OCI-LY3 (cell line): ENCODE measurements around the gene SLC49A4.

Experiments used
- EZH2phosphoT487 ChIP-seq: fragments of 200-600 bp; shearing (Covaris generic); IDR thresholded peaks from 2 replicates; pipeline ENCODE4 v1.6.1; 2018; ENCODE audit warnings: antibody characterized with exemption, mixed run types, low read depth
- TF ChIP-seq, protein P1 (sequence below): fragments of 200-600, 300-600 bp; sonication (generic); IDR thresholded peaks from 2 replicates; pipeline ENCODE4 v1.5.1; 2014; ENCODE audit warnings: antibody characterized with exemption, low read length, low read depth

DNA sequence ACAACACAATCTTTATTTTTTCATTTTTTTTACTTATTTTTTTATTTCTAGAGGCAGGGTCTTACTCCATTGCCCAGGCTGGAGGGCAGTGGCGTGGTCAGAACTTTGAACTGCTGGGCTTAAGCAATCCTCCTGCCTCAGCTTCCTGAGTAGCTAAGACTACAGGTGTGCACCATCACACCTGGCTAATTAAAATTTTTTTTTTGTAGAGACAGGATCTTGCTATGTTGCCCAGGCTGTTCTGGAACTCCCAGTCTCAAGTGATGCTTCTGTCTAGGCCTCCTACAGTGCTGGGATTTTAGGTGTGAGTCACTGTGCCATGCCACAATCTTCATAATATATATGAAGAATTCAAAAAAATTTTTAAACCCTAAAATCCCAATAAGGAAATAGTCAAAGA lies 22.0 kb upstream of the SLC49A4 start:
- TF ChIP-seq, protein P1, sequence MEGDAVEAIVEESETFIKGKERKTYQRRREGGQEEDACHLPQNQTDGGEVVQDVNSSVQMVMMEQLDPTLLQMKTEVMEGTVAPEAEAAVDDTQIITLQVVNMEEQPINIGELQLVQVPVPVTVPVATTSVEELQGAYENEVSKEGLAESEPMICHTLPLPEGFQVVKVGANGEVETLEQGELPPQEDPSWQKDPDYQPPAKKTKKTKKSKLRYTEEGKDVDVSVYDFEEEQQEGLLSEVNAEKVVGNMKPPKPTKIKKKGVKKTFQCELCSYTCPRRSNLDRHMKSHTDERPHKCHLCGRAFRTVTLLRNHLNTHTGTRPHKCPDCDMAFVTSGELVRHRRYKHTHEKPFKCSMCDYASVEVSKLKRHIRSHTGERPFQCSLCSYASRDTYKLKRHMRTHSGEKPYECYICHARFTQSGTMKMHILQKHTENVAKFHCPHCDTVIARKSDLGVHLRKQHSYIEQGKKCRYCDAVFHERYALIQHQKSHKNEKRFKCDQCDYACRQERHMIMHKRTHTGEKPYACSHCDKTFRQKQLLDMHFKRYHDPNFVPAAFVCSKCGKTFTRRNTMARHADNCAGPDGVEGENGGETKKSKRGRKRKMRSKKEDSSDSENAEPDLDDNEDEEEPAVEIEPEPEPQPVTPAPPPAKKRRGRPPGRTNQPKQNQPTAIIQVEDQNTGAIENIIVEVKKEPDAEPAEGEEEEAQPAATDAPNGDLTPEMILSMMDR: no peak
- no peak for TF ChIP-seq EZH2phosphoT487
